Colonic mucosa (tissue), 4 donors: Measurements from ENCODE around the gene THAP7. TPM values are rescaled to one million over a fixed set of nuclear protein-coding genes. Genes with fewer than 3 reads are reported as not detected.

Experiments used
- DNase-seq: peaks from one replicate; pipeline ENCODE4 v3.0.0-alpha.2; 2020
- H3K27ac ChIP-seq: fragments of 200-600 bp; one replicate; pipeline ENCODE4 v1.8.0; 2021
- H3K27me3 ChIP-seq: fragments of 200-600 bp; one replicate; pipeline ENCODE4 v1.8.0; 2021
- H3K36me3 ChIP-seq: fragments of 200-600 bp; one replicate; pipeline ENCODE4 v1.8.0; 2021
- H3K4me1 ChIP-seq: fragments of 200-600 bp; one replicate; pipeline ENCODE4 v1.8.0; 2021; ENCODE audit warnings: mild to moderate bottlenecking
- H3K4me3 ChIP-seq: fragments of 200-600 bp; one replicate; pipeline ENCODE4 v1.8.0; 2021
- H3K9ac ChIP-seq, 2 donors: one replicate each; pipeline ENCODE4 v1.7.0; 2013; ENCODE audit warnings: control low read depth in 2 of 2, low read depth in 2 of 2, low read length in 2 of 2
- H3K9me3 ChIP-seq: fragments of 200-600 bp; one replicate; pipeline ENCODE4 v1.8.0; 2021
- CTCF ChIP-seq: fragments of 200-600 bp; IDR thresholded peaks from one replicate; pipeline ENCODE4 v1.8.0; 2022; ENCODE audit warnings: antibody characterized with exemption, mild to moderate bottlenecking
- intact Hi-C: fragments of 100-400 bp; cut with DNase I; formaldehyde crosslinking; loops from one replicate; pipeline ENCODE4 v1.14.1; 2022
- microRNA-seq: library from miRNA; unstranded; fragments of <30 nt; microRNA quantifications from one replicate; pipeline ENCODE4, GENCODE V29; 2019
- total RNA-seq, 2 donors: library from RNA; stranded (reverse); fragmentation: NEBNext Ultra II Directional in 1 of 2; extraction: Animal tissue kit (Norgen Biotek cat#: 25700) in 1 of 2; gene quantifications; one replicate each; pipeline ENCODE4 v1.2.1, GENCODE V29; 2021
- donor health status: healthy.
- donor health status: DM: no; HTN: no; CAD: no.
- donor health status: DM: no; HTN: no; CAD: no.

THAP7 gene
- total RNA-seq, 2 donors from 2014 or later = 12.9 to 23.3 TPM

- H3K4me3 ChIP-seq = no peak overlapping the region
- peak overlapping the region; percentile 78 for H3K27ac ChIP-seq
- peak overlapping the region in 1 of 2 donors; percentile 21 for H3K9ac ChIP-seq
- no peak for TF ChIP-seq CTCF
- peaks cover 23% of the 10 kb centered on the region for H3K4me1 ChIP-seq
- no peaks in the 10 kb centered on the region for H3K27me3 ChIP-seq
- no peaks in the 10 kb centered on the region for H3K36me3 ChIP-seq
- no peak for DNase-seq
- no peaks in the 10 kb centered on the region for H3K9me3 ChIP-seq
- intact Hi-C loops = loop anchor here (5.0 kb wide), 1 partner anchor 32 kb away; the partner anchor contains the start of gene CRKL
These were observed 52.2 kb downstream of the THAP7 start for GRCh38 chr22:20949698-20950183.

Small RNA genes lying within 50 kb of the gene (microRNA-seq; reads per million reads assigned to microRNA genes)
- not detected for gene MIR649

Other genes with a start within 250 kb of the THAP7 start
- under 1 TPM in 1 of 2 donors, not detected in 1; 0.32 TPM for gene SERPIND1, start 228.0 kb downstream of the THAP7 start, total RNA-seq
- gene PI4KA, start 143.3 kb downstream of the THAP7 start, total RNA-seq = 10 to 100 TPM; 69.4 to 86.8 TPM
- 10 to 100 TPM; 25.3 to 39.0 TPM for gene SNAP29, start 143.1 kb downstream of the THAP7 start, total RNA-seq
- 10 to 100 TPM; 63.6 to 82.5 TPM for gene CRKL, start 84.7 kb downstream of the THAP7 start, total RNA-seq
- 100 to 1,000 TPM in 1 of 2 donors, 10 to 100 TPM in 1; 76.9 to 156 TPM for gene AIFM3, start 34.9 kb downstream of the THAP7 start, total RNA-seq
- 10 to 100 TPM; 31.6 to 61.7 TPM for gene LZTR1, start 19.8 kb downstream of the THAP7 start, total RNA-seq
- gene P2RX6, start 13.0 kb upstream of the THAP7 start, total RNA-seq = under 1 TPM; 0.27 to 0.62 TPM
- 1 to 10 TPM; 3.3 to 3.9 TPM for gene SLC7A4, start 30.4 kb upstream of the THAP7 start, total RNA-seq
- gene LRRC74B, start 43.8 kb upstream of the THAP7 start, total RNA-seq = not detected